Activated T-cell treated with anti-CD3 and anti-CD28 coated beads, Interleukin-2, amount 50 U/mL, for 72 hours (primary cell): ENCODE measurements around the gene ABCA10. TPM values are rescaled to one million over a fixed set of nuclear protein-coding genes. Genes with fewer than 3 reads are reported as not detected.
"Not testable (repeated sequence)": the region's sequence is repeated elsewhere in the genome, so short reads cannot be mapped to it uniquely, and the experiment has no call there.

Experiments used
- ATAC-seq, 2 donors: fragments of 150-1000 bp; cut with Tn5 transposase; replicated peaks in 1 of 2; 2 replicates each; pipeline ENCODE4 v1.10.0; 2021; ENCODE audit warnings: moderate library complexity in 2 of 2, mild to moderate bottlenecking in 1 of 2
- DNase-seq, 2 donors: peaks; one replicate each; pipeline ENCODE4 v3.0.0; 2021 to 2022; ENCODE audit warnings: mixed read lengths in 1 of 2
- H3K27ac Mint-ChIP-seq: one replicate; pipeline ENCODE4 v1.8.0; 2022; ENCODE audit warnings: mild to moderate bottlenecking, moderate library complexity, mixed read lengths
- H3K27me3 Mint-ChIP-seq: one replicate; pipeline ENCODE4 v1.8.0; 2022; ENCODE audit warnings: low read depth, mixed read lengths
- H3K36me3 Mint-ChIP-seq, 2 donors: one replicate each; pipeline ENCODE4 v1.8.0; 2022; ENCODE audit warnings: mixed read lengths in 2 of 2, mild to moderate bottlenecking in 1 of 2; ENCODE audit not compliant: insufficient read depth in 2 of 2
- H3K4me1 Mint-ChIP-seq: one replicate; pipeline ENCODE4 v1.8.0; 2022; ENCODE audit warnings: low read depth, mixed read lengths
- H3K4me3 Mint-ChIP-seq, 2 donors: one replicate each; pipeline ENCODE4 v1.8.0; 2022; ENCODE audit warnings: mild to moderate bottlenecking in 2 of 2, mixed read lengths in 2 of 2, moderate library complexity in 2 of 2
- H3K9me3 Mint-ChIP-seq, 2 donors: one replicate each; pipeline ENCODE4 v1.8.0; 2022; ENCODE audit warnings: mixed read lengths in 2 of 2
- total RNA-seq, 2 donors: library from RNA; stranded (reverse); gene quantifications; one replicate each; pipeline ENCODE4 v1.2.3, GENCODE V29; 2022

ABCA10 gene
- total RNA-seq, 2 donors from 2014 or later, result 2.0 to 2.1 TPM

DNA sequence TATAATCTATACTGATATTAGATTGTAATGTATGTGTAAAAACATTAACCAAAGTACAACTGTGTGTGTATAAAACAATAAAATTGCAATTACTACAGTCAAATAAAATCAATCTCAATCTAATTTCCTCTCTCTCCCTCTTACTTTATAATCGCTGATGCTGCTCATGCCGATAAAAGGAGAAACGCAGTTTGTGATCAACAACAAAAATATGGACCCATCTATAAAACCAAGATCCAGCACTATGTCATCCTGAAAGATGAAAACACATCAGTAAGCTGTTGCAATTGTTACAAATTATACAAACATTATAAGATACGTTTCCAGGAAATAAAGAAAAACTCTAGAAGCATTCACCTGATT lies 53.4 kb downstream of the ABCA10 start:
- Mint-ChIP-seq H3K9me3 (no peaks in the 10 kb centered on the region), H3K36me3 (no peaks in the 10 kb centered on the region), H3K4me1 (no peaks in the 10 kb centered on the region), H3K4me3 (no peak overlapping the region), H3K27me3 (no peaks in the 10 kb centered on the region), H3K27ac (no peak overlapping the region)
- no peak for ATAC-seq
- no peak for DNase-seq

DNA sequence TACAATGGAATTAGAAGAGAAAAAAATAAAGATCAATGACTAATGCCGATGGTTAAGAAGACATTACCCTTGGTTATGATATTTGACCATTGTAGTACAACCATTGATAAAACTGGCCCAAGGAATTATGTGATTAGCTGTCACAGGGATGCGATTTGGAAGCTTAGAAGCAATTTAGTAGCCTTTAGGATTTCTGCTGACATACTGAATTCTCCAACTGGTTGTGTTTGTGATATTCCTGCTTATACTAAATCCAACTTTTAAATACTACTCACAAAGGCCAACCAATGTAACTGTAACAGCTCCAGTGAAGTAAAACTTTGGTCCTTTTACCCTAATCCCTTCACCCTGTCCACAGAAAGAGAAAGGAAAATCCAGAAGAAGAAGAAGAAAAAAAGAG lies 55.5 kb downstream of the ABCA10 start:
- ATAC-seq (no peak), DNase-seq (no peak)
- no peak overlapping the region for H3K27ac Mint-ChIP-seq
- H3K27me3 Mint-ChIP-seq, result no peaks in the 10 kb centered on the region
- no peaks in the 10 kb centered on the region for H3K9me3 Mint-ChIP-seq
- H3K4me3 Mint-ChIP-seq, result no peak overlapping the region
- H3K36me3 Mint-ChIP-seq, result no peaks in the 10 kb centered on the region
- no peaks in the 10 kb centered on the region for H3K4me1 Mint-ChIP-seq

GRCh38 chr17:69170377-69170776 lies 58.2 kb downstream of the ABCA10 start:
- no peaks in the 10 kb centered on the region for H3K4me1 Mint-ChIP-seq
- H3K27ac Mint-ChIP-seq, result no peak overlapping the region
- no peaks in the 10 kb centered on the region for H3K36me3 Mint-ChIP-seq
- no peak overlapping the region for H3K4me3 Mint-ChIP-seq
- no peaks in the 10 kb centered on the region for H3K27me3 Mint-ChIP-seq
- DNase-seq (no peak), ATAC-seq (no peak)
- H3K9me3 Mint-ChIP-seq, result no peaks in the 10 kb centered on the region

DNA sequence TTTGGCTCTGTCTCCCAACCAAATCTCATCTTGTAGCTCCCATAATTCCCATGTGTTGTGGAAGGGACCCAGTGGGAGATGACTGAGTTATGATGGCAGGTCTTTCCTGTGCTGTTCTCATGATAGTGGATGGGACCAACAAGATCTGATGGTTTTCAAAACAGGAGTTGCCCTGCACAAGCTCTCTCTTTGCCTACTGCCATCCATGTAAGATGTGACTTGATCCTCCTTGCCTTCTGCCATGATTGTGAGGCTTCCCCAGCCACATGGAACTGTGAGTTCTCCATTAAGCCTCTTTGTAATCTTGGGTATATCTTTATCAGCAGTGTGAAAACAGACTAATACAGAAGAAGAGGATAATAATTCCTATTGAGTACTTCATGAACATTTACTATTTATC lies 60.0 kb downstream of the ABCA10 start:
- H3K9me3 Mint-ChIP-seq, H3K4me3 Mint-ChIP-seq, ATAC-seq, H3K27ac Mint-ChIP-seq, H3K36me3 Mint-ChIP-seq, H3K27me3 Mint-ChIP-seq, DNase-seq, H3K4me1 Mint-ChIP-seq: not testable (repeated sequence)

DNA sequence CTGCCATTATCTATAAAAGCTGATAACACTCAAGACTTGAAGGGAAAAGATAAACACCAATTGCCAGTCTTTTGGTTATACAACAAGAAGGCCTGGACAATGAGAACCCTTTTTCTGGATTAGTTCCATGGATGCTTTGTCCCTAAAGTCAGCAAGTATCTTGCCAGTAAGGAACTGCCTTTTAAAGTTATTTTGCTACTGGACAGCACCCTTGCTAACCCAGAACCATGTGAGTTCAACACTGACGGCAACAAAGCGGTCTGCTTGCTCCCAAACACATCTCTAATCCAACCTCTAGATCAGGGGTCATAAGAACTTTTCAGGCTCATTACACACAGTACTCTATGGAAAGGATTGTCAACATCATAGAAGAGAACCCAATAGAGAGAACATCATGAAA lies 61.7 kb downstream of the ABCA10 start:
- Mint-ChIP-seq H3K4me1 (no peaks in the 10 kb centered on the region), H3K4me3 (no peak overlapping the region), H3K36me3 (no peaks in the 10 kb centered on the region), H3K27me3 (no peaks in the 10 kb centered on the region), H3K9me3 (no peaks in the 10 kb centered on the region), H3K27ac (no peak overlapping the region)
- ATAC-seq (no peak), DNase-seq (no peak)

DNA sequence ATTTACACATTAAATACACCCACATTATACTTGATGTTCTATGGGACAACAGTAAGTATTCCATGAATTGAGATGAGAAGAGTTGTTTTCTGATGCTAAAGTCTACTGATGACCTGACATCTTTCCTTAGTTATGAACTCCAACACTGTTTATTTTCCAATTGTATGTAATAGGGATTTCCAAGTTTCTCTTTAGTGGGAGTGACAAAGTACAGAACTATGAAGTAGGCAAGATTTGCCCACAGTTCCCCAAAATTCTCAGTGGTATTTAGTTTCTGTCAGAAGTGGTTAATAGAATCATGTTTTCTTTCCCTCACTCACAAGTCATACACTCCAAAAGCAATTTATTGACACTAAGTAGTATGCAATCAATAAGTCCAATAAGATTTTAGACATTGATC lies 64.4 kb downstream of the ABCA10 start:
- Mint-ChIP-seq H3K27ac (no peak overlapping the region), H3K4me3 (no peak overlapping the region), H3K36me3 (no peaks in the 10 kb centered on the region), H3K4me1 (no peaks in the 10 kb centered on the region), H3K9me3 (no peaks in the 10 kb centered on the region), H3K27me3 (no peaks in the 10 kb centered on the region)
- ATAC-seq (no peak), DNase-seq (no peak)

- H3K27ac Mint-ChIP-seq, result no peak overlapping the region
- ATAC-seq (no peak), DNase-seq (no peak)
- H3K4me3 Mint-ChIP-seq, result no peak overlapping the region
- no peaks in the 10 kb centered on the region for H3K36me3 Mint-ChIP-seq
- no peaks in the 10 kb centered on the region for H3K9me3 Mint-ChIP-seq
- H3K27me3 Mint-ChIP-seq, result no peaks in the 10 kb centered on the region
- no peaks in the 10 kb centered on the region for H3K4me1 Mint-ChIP-seq
Measured at GRCh38 chr17:69159418-69159817, 69.2 kb downstream of the ABCA10 start.

- Mint-ChIP-seq H3K4me3 (no peak overlapping the region), H3K27me3 (no peaks in the 10 kb centered on the region), H3K36me3 (no peaks in the 10 kb centered on the region), H3K27ac (no peak overlapping the region), H3K4me1 (no peaks in the 10 kb centered on the region), H3K9me3 (no peaks in the 10 kb centered on the region)
- DNase-seq, result no peak
- ATAC-seq, result no peak
Measured at GRCh38 chr17:69154267-69154666, 74.4 kb downstream of the ABCA10 start.

- no peaks in the 10 kb centered on the region for H3K27me3 Mint-ChIP-seq
- ATAC-seq (no peak), DNase-seq (no peak)
Measured at GRCh38 chr17:69150333-69150732, 78.3 kb downstream of the ABCA10 start.

GRCh38 chr17:69147460-69147859 lies 81.2 kb downstream of the ABCA10 start:
- no peak overlapping the region for H3K4me3 Mint-ChIP-seq
- no peaks in the 10 kb centered on the region for H3K27me3 Mint-ChIP-seq
- ATAC-seq (no peak), DNase-seq (no peak)
- no peak overlapping the region for H3K27ac Mint-ChIP-seq
- no peaks in the 10 kb centered on the region for H3K36me3 Mint-ChIP-seq
- no peaks in the 10 kb centered on the region for H3K4me1 Mint-ChIP-seq
- H3K9me3 Mint-ChIP-seq, result no peaks in the 10 kb centered on the region

More at GRCh38 chr17:69150333-69150732, 78.3 kb downstream of the ABCA10 start:
- no peaks in the 10 kb centered on the region for H3K36me3 Mint-ChIP-seq
- H3K4me1 Mint-ChIP-seq, result no peaks in the 10 kb centered on the region
- H3K27ac Mint-ChIP-seq, result no peak overlapping the region
- H3K4me3 Mint-ChIP-seq, result no peak overlapping the region
- H3K9me3 Mint-ChIP-seq, result no peaks in the 10 kb centered on the region

DNA sequence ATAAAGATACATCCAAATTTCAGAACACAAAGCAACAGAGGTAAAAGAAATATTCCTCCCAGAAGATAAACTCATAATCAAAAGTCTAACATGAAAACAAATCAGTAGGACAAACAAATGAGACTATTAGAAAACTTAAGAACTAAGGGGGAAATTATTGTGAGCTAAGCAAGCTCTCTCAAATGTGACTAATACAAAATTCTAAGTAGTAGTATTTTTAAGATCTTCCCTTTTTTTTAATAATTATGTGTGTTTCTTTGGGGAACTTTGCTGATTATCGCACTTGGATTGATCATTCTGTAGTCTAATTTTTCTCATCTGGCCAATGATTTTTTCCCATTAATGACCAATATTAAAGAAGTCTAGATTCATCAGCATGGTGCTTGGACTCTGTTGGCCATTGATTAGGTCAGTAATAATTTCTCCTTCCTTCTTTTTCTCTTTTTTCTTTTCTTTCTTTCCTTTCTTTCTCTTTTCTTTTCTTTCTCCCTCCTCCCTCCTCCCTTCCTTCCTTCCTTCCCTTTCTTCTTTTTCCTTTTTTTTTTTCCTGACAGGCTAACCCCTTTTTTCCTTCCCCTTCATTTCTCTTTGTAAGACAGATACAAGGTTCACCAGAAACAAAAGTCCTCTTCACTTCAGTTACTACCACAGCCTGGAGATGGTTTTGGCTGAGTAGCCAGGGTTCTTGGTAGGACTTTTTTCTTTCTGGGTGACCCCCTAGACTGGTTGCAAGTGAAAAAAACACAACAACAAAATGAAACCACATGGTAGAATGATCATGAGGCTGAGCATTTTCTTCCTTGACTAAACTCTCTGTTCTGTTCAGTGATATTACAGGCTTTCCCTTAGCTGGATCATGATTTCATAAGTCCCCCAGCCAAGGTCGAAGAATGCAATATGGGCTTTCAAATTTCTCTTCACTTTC lies 84.0 kb downstream of the ABCA10 start:
- Mint-ChIP-seq H3K27me3 (peaks cover 4% of the 10 kb centered on the region), H3K36me3 (no peaks in the 10 kb centered on the region), H3K9me3 (no peaks in the 10 kb centered on the region), H3K27ac (no peak overlapping the region), H3K4me3 (no peak overlapping the region), H3K4me1 (no peaks in the 10 kb centered on the region)
- no peak for ATAC-seq
- no peak for DNase-seq

DNA sequence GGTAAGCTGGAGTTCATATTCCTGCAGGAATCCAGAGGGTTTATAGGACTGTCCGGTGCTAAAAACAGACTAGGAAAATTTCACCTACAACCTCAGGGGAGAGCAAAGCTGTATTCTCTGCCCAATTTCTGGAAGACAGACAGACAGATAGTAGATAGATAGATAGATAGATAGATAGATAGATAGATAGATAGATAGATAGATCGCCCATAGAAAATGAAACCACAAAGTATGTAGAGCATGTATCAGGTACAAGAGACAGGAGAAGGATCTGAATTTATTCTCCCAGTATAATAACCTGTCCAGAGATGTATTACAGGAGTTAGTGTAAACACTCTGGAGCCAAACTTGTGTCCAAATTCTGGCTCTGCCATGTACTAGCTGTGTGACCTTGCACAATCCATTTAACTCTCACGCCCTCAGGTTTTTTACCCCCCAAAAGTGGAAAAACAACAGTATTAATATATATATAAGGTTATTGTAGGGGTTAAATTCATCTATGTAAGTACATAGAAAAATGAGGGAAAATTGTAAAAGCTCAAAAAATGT lies 84.9 kb downstream of the ABCA10 start:
- H3K9me3 Mint-ChIP-seq, result no peaks in the 10 kb centered on the region

DNA sequence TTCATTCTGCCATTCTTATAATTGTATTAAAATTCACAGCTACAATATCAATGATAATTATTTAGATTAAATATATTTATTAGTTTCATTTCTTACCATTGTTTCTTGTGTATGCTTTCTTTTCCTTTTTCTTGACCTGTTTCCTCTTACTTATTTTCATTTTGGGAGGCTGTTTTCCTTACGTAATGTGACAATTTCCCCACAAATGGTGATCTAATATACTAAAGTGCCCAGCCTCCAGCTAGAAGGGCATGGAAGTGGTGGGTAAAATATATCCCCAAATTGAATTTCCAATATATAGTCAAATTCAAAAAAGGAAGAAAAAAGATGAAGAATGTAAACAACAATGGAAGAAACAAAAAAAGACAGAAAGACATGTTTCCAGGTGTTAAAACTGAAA lies 85.5 kb downstream of the ABCA10 start:
- Mint-ChIP-seq H3K4me3 (no peak overlapping the region), H3K27me3 (peaks cover 4% of the 10 kb centered on the region), H3K9me3 (no peaks in the 10 kb centered on the region), H3K27ac (no peak overlapping the region), H3K36me3 (no peaks in the 10 kb centered on the region), H3K4me1 (no peaks in the 10 kb centered on the region)
- DNase-seq, result no peak
- ATAC-seq, result no peak

More for the DNA sequence above, 84.9 kb downstream of the ABCA10 start:
- ATAC-seq (no peak), DNase-seq (no peak)
- H3K36me3 Mint-ChIP-seq, result no peaks in the 10 kb centered on the region
- H3K27ac Mint-ChIP-seq, result no peak overlapping the region
- peaks cover 4% of the 10 kb centered on the region for H3K27me3 Mint-ChIP-seq
- H3K4me3 Mint-ChIP-seq, result no peak overlapping the region
- H3K4me1 Mint-ChIP-seq, result no peaks in the 10 kb centered on the region
